GM20000 (cell line): ENCODE results near the gene VSIG10.
"Not testable (repeated sequence)": the region's sequence is repeated elsewhere in the genome, so short reads cannot be mapped to it uniquely, and the experiment has no call there.

Experiments
- DNase-seq: peaks from one replicate; pipeline ENCODE4 v3.0.0; 2012; ENCODE audit warnings: low spot score
- TF ChIP-seq, protein P1 (sequence below): IDR thresholded peaks from 2 replicates; pipeline ENCODE4 v1.5.1; 2012; ENCODE audit warnings: mild to moderate bottlenecking, control low read depth; ENCODE audit errors: extremely low read depth, missing control alignments

Gene VSIG10

DNA sequence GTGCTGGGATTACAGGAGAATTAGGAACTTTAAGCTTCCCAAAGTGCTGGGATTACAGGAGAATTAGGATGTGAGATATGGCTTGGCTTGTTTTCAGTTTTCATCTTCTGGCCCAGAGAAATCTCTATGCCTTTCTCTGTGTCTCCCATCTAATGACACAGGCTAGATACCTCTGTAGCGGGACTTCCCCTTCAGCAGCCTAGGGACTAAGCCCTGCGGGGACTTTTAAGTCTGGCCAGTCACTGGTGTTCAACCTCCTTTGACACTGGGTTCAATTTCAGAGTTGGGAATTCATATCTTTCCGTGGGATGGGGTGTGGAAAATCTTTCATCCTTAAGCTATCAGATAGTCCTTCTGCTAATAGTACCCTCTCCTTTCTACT lies 81.1 kb downstream of the VSIG10 start:
- DNase-seq, result no peak
- TF ChIP-seq, protein P1, sequence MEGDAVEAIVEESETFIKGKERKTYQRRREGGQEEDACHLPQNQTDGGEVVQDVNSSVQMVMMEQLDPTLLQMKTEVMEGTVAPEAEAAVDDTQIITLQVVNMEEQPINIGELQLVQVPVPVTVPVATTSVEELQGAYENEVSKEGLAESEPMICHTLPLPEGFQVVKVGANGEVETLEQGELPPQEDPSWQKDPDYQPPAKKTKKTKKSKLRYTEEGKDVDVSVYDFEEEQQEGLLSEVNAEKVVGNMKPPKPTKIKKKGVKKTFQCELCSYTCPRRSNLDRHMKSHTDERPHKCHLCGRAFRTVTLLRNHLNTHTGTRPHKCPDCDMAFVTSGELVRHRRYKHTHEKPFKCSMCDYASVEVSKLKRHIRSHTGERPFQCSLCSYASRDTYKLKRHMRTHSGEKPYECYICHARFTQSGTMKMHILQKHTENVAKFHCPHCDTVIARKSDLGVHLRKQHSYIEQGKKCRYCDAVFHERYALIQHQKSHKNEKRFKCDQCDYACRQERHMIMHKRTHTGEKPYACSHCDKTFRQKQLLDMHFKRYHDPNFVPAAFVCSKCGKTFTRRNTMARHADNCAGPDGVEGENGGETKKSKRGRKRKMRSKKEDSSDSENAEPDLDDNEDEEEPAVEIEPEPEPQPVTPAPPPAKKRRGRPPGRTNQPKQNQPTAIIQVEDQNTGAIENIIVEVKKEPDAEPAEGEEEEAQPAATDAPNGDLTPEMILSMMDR, result no peak

DNA sequence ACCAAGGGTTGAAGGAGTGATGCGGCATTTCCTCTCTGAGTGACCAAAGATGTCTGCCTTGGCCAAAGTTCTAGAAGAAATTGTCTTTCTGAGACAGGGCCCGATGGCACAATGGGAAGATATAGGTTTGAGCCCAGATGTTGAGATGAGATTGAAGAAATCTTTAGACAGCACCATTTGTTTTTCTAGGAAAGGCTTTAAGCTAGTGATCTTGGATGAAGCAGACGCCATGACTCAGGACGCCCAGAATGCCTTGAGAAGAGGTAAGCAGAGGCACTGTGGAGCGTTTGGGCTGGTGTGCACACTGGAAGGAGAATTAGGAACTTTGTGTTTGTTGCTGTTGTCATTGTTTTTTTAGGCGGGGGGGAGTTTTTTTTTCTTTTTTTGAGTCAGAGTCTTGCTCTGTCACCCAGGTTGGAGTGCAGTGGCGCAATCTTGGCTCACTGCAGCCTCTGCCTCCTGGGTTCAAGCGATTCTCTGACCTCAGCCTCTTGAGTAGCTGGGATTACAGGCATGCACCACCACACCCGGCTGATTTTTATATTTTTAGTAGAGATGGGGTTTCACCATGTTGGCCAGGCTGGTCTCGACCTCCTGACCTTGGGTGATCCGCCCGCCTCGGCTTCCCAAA lies 81.6 kb downstream of the VSIG10 start:
- DNase-seq, result not testable (repeated sequence)

DNA sequence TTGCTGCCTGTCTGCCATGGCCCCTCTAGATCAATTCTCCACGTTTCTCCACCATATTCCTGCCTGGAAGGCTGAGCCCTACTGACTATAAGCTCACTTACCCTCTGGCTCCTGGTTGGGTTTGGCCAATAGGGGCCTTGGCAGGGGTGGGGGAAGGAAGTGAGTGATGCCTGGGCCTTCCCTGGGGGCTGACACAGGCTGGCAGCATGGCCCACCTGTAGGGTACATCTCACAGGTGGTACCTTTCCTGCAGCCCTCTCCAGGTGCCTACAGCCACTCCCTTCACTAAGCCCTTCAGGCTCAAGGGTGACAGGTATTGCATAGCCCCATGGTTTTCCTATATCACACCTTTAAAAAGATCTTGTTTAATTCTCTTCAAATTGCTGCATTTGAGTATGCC lies 83.8 kb downstream of the VSIG10 start:
- TF ChIP-seq, protein P1, result no peak
- DNase-seq, result no peak

DNA sequence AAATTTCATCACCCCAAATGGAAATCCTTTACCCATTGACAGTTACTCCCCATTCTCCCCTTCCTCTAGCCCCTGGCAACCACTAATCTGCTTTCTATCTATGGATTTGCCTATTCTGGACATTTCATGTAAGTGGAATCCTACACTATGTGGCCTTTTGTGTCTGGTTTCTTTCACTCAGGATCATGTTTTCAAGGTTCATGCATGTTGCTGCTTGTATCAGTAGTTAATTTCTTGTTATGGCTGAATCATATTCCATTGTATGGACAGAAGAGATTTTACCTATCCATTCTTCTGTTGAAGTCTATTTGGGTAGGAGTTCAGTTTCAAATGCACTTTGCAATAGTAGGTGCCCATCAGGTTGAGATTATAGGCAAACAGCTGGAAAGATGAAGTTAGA lies 85.9 kb downstream of the VSIG10 start:
- TF ChIP-seq, protein P1, result no peak
- no peak for DNase-seq

DNA sequence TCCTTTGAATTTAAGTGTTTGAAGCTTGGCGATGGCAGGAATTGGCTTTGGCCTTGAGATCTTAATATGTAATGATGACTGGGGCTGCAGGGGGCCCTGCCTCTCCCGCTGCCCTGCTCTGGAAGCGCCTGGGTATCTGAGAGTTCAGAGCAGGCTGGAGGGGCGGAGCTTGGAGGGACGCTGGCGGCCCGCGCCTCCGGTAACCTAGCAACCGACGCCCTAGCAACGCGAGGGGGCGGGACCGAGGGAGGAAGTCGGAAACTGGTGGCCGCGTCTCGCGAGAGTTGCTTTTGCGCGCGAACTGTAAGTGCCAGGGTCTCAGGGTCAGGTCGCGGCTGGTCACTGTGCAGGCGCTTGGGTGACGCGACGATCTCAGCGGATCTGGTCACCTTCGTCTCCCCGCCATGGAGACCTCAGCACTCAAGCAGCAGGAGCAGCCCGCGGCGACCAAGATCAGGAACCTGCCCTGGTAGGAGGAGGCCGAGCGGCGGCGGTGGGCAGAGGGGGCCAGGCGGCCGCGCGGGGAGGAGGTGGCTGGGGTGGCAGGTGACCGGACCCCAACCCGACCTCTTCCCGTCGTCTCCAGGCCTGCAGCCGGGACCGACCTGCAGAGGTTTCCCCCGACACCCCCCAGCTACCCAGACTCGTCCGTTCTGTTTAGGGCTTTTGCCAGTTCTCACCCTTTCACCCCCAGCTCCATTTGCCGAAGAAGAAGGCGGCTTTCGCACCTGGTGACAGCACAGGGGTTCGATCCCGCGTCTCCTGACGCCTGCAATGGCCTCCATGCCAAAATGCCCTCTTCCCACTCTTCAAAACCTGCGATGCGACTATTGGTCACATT lies 87.2 kb downstream of the VSIG10 start, which contains the start of gene RFC5:
TSS of gene RFC5 (plus strand) at position 280 of the 841 bp plus-strand sequence. CDS start at position 405, 125 bp downstream.
- peak; percentile 98 for DNase-seq
- TF ChIP-seq, protein P1, result no peak

DNA sequence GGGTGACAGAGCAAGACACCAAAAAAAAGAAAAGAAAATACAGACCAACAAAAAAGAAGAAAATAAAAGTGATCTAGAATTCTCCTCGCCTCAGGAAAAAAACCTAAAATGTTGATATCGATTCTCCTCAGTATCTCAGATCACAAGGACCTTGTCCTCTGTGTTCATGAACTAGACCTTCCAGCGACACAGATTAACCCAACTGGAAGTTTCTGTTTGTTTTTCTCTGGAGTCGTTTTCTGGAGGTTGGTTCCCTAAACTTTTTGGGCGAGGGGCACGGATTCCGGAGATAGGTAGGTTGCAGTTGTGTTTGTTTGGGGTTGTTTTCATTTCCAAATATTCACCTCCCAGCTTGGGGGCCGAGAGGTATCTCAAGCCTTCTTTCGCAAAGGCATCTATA lies 87.9 kb downstream of the VSIG10 start:
- DNase-seq, result no peak
- TF ChIP-seq, protein P1, result no peak

DNA sequence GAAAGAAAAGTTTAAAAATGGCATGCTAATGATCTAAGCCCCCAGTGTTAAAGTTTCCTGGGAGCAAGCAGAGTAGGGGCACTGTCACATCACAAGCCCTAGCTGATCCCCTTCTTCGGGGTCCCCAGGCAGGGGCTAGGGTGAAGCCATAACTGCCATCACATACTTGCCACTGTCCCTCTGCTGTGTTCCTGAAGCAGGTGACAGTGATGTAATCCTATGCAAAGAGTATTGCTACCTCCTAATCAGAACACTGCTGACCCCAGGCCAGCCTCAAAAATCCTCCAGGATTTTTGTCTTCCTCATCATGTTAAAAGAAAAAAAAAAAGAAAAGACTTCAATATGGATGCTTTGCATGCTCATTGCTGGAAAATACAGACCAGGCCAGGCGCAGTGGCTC lies 88.5 kb downstream of the VSIG10 start:
- DNase-seq, result no peak
- TF ChIP-seq, protein P1, result no peak
